ENCODE data around the gene C19orf85. TPM values are rescaled to one million over a fixed set of nuclear protein-coding genes. Genes with fewer than 3 reads are reported as not detected.

Gene C19orf85
- polyA plus RNA-seq, 2 of the 4 experiments (the other 2 are of a cell fraction) = not detected

GRCh38 chr19:55461974-55462626 is 2.5 kb downstream of the C19orf85 start (continued):
- TF ChIP-seq ATOH8 (CRISPR knock-in tag; IDR thresholded peaks at IDR 0.05; ENCODE audit: low read depth) = no peak

- CTCF ChIA-PET = interaction anchor here (0.5 to 5.6 kb wide), 3 partner anchors 24 to 310 kb away, joined by 3 to 35 read pairs (median 4); no protein-coding TSS in a partner anchor
- TF ChIP-seq MAX (IDR thresholded peaks at IDR 0.05) (peak; percentile 98), HOXB5 (CRISPR knock-in tag; IDR thresholded peaks at IDR 0.05) (no peak), RAD21 (conservative IDR thresholded peaks at IDR 0.05 in 1 of 2, IDR thresholded peaks at IDR 0.05 in 1 of 2) (no peak), EHF (CRISPR knock-in tag; IDR thresholded peaks at IDR 0.05) (no peak), FOSL2 (IDR thresholded peaks at IDR 0.05) (no peak), FOSL2 (CRISPR knock-in tag; IDR thresholded peaks at IDR 0.05) (no peak), SREBF2 (IDR thresholded peaks at IDR 0.05) (no peak), E2F6 (IDR thresholded peaks at IDR 0.05; ENCODE audit: borderline replicate concordance, low read depth) (peak; percentile 80), MAFK (IDR thresholded peaks at IDR 0.05; ENCODE audit: partially characterized antibody) (peak; percentile 90), MAZ (IDR thresholded peaks at IDR 0.05; ENCODE audit: borderline replicate concordance, low read depth, low read length) (0 out of 2 replicates have a peak, but pooled peaks have one; percentile 18), ESRRA (IDR thresholded peaks at IDR 0.05; ENCODE audit: borderline replicate concordance, low read length) (peak; percentile 95; the same call in 1 of the 2 replicates), PBX3 (IDR thresholded peaks at IDR 0.05) (peak; percentile 96), HOXA7 (CRISPR knock-in tag; IDR thresholded peaks at IDR 0.05) (no peak), MYC (IDR thresholded peaks at IDR 0.05; ENCODE audit: borderline replicate concordance, low read length) (peak; percentile 83), NR3C1 (IDR thresholded peaks at IDR 0.05) (no peak), POLR2A (IDR thresholded peaks at IDR 0.05; ENCODE audit: low read length) (peak; percentile 77), FOXS1 (CRISPR knock-in tag; IDR thresholded peaks at IDR 0.05) (no peak), ZSCAN20 (CRISPR knock-in tag; IDR thresholded peaks at IDR 0.05) (no peak), USF2 (IDR thresholded peaks at IDR 0.05) (peak; percentile 96), RFX5 (IDR thresholded peaks at IDR 0.05) (peak; percentile 69; the same call in 1 of the 2 replicates), CHD4 (IDR thresholded peaks at IDR 0.05; ENCODE audit: borderline replicate concordance) (peak; percentile 50; the same call in 1 of the 2 replicates), ZC3H11A (IDR thresholded peaks at IDR 0.05) (no peak), TFCP2L1 (CRISPR knock-in tag; IDR thresholded peaks at IDR 0.05) (peak; percentile 75; the same call in 1 of the 2 replicates), ZNF302 (CRISPR knock-in tag; IDR thresholded peaks at IDR 0.05) (no peak), CTCF (IDR thresholded peaks at IDR 0.05) (no peak), JUNB (IDR thresholded peaks at IDR 0.05) (no peak), KDM1A (IDR thresholded peaks at IDR 0.05; ENCODE audit: low read depth) (peak; percentile 83; the same call in 1 of the 2 replicates), EHMT2 (IDR thresholded peaks at IDR 0.05; ENCODE audit: low read depth) (no peak), HMGXB4 (CRISPR knock-in tag; IDR thresholded peaks at IDR 0.05; ENCODE audit: borderline replicate concordance) (0 out of 2 replicates have a peak, but pooled peaks have one; percentile 46)
Observed at GRCh38 chr19:55461259-55461973, 3.1 kb downstream of the C19orf85 start, which contains the start of gene ISOC2. Gene ISOC2 (minus strand): TSS chr19:55461642. CDS start chr19:55456486, 5,156 bp downstream.

More at GRCh38 chr19:55461259-55461973, 3.1 kb downstream of the C19orf85 start, which contains the start of gene ISOC2:
- Histone ChIP-seq H3K4me1 (peaks cover 14% of the 10 kb centered on the region; the same call in 2 of the 3 replicates), H3K27ac (peak within 1 kb of the TSS; percentile 83 to 90), H3K4me2 (peak within 1 kb of the TSS; percentile 93), H3K4me3 (peak within 1 kb of the TSS; percentile 85), H3K9me3 (no peaks in the 10 kb centered on the region)
- peak; percentile 93 to 98 for ATAC-seq
- POLR2A ChIA-PET = interaction anchor here (0.5 to 1.6 kb wide), 13 partner anchors 10 to 381 kb away, joined by 3 to 22 read pairs (median 4); partner anchors contain the start of genes DNAAF3, FIZ1, KMT5C and NAT14
- DNase-seq (ENCODE audit: low read depth in 1 of 2, low spot score in 1 of 2) = peak; percentile 100
- 1% methylated on average over 45 of the region's 54 CpGs for WGBS (ENCODE audit: missing lambda C conversion rate)
- peak; percentile 99 for FAIRE-seq
